H1 (cell line): ENCODE results near the gene COL4A2. TPM values are rescaled to one million over a fixed set of nuclear protein-coding genes. Genes with fewer than 3 reads are reported as not detected.

Experiments used
- EGR1 ChIP-seq: IDR thresholded peaks from 2 replicates; pipeline ENCODE4 v1.6.1; 2011; ENCODE audit warnings: low read depth, low read length, borderline replicate concordance
- polyA plus RNA-seq, 7 experiments: library from polyadenylated mRNA; depleted of rRNA in 3 of 7; stranded (reverse) in 5 of 7; unstranded in 2 of 7; fragments of >200 nt in 5 of 7; fragments of 200-250 nt in 2 of 7; gene quantifications; 1 replicate in 5 of 7; 2 replicates in 1 of 7; 4 replicates in 1 of 7; pipeline versions ENCODE4 v1.2.1 to v1.2.3, GENCODE V29; 2011 to 2013; ENCODE audit warnings: missing spikeins in 2 of 7, mixed read lengths in 2 of 7
- total RNA-seq: library from RNA; stranded (reverse); fragmentation: NEBNext Ultra II Directional; extraction: Animal tissue kit (Norgen Biotek cat#: 25700); gene quantifications from 2 replicates; pipeline ENCODE4 v1.2.1, GENCODE V29; 2021

The COL4A2 gene
- total and polyA plus RNA-seq, 2 of the 8 experiments (the other 6 are each of a cell fraction or from before 2014, with no cell fraction given), result 80.4 to 87.3 TPM

DNA sequence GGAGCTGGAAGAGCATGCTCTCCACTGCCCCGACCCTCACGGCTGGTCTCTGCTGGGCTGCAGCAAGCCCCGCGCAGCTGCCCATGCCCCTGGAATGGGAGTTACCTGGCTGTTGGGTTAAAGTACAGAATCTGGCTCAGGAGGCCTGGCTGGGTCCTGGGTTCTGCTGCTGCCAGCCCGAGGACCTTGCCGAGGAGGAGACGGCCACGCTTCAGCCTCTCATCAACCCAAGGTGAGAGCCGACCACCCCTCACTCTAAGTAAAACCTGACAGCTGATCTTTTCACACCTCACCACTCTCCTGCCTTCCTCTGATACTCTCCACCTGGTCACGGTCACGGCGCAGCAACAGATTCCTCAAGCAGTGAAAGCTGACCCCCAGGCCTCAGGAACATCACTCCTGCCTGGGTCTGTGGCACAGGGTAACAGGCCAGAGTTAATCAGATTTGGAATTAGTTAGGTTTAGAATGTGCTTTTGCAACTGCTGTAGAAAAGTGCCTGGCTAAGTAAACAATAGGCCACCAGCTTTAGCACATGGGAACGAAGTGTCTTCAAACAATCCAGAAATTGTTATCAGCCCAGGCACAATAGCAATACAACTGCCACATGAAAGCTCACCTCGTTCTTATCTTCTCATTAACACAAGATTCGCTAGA, 233.9 kb downstream of the COL4A2 start (continued):
- no peak for TF ChIP-seq EGR1
